ENCODE results near the gene ANKDD1A.

GRCh38 chr15:64931381-64931780 is 19.7 kb downstream of the ANKDD1A start:
- TF ChIP-seq, protein P1, sequence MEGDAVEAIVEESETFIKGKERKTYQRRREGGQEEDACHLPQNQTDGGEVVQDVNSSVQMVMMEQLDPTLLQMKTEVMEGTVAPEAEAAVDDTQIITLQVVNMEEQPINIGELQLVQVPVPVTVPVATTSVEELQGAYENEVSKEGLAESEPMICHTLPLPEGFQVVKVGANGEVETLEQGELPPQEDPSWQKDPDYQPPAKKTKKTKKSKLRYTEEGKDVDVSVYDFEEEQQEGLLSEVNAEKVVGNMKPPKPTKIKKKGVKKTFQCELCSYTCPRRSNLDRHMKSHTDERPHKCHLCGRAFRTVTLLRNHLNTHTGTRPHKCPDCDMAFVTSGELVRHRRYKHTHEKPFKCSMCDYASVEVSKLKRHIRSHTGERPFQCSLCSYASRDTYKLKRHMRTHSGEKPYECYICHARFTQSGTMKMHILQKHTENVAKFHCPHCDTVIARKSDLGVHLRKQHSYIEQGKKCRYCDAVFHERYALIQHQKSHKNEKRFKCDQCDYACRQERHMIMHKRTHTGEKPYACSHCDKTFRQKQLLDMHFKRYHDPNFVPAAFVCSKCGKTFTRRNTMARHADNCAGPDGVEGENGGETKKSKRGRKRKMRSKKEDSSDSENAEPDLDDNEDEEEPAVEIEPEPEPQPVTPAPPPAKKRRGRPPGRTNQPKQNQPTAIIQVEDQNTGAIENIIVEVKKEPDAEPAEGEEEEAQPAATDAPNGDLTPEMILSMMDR (IDR thresholded peaks at IDR 0.05) = no peak
- TF ChIP-seq POLR2A (IDR thresholded peaks at IDR 0.05) = no peak
